Measurements from ENCODE around the gene SPATA33. TPM values are rescaled to one million over a fixed set of nuclear protein-coding genes. Genes with fewer than 3 reads are reported as not detected.

Gene SPATA33
- total RNA-seq, 1 experiment from 2014 or later = 12.0 TPM

DNA sequence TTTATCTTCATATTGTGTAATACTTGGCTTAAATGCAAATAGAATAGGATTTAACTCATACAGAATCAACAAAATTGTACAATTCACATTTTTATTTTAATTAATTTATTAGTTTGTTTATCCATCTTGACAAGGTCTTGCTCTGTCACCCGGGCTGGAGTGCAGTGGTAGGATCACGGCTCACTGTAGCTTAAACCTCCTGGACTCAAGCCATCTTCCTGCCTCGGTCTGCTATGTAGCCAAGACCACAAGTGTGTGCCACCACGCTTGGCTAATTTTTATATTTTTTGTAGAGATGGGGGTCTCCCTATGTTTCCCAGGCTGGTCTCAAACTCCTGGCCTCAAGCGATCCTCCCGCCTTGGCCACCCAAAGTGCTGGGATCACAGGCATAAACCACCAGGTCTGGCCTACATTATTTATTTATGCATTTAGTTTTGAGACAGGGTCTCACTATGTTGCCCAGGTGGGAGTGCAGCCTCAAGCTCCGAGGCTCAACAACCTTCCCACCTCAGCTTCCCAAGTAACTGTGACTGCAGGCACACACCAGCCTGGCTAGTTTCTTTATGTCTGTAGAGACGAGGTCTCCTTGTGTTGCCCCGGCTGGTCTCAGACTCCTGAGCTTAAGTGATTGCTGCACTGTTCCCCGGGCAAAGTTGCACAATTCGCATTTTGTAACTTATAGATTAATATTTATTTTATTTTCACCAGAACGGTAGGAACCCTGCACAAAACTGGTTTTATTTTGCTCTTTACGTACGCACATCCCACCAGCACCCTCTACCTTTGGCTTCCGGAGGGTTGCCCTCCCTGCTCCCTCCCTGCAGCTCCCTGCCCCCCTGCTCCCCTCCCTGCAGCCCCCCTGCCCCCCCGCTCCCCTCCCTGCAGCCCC lies 39.3 kb upstream of the SPATA33 start:
- no peaks in the 10 kb centered on the region for H3K9me3 Mint-ChIP-seq
- no peaks in the 10 kb centered on the region for H3K36me3 Mint-ChIP-seq
- no peak for ATAC-seq
- H3K27me3 Mint-ChIP-seq (ENCODE audit: low read depth) = peaks cover 5% of the 10 kb centered on the region; the same call in 1 of the 2 replicates
- no peak overlapping the region for H3K27ac Mint-ChIP-seq
- ChIA-PET CTCF (interaction anchor here (0.6 to 6.2 kb wide), 3 partner anchors 12 to 411 kb away, joined by 3 to 79 read pairs (median 3); no protein-coding TSS in a partner anchor), POLR2A (no interaction called here)
- H3K4me3 Mint-ChIP-seq = no peak overlapping the region
- TF ChIP-seq, protein P1, sequence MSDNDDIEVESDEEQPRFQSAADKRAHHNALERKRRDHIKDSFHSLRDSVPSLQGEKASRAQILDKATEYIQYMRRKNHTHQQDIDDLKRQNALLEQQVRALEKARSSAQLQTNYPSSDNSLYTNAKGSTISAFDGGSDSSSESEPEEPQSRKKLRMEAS (CRISPR knock-in tag; IDR thresholded peaks at IDR 0.05) = no peak
- peak; percentile 98 for TF ChIP-seq ZNF121 (CRISPR knock-in tag; IDR thresholded peaks at IDR 0.05)
- H3K4me1 Mint-ChIP-seq = peaks cover 12% of the 10 kb centered on the region
- DNase-seq (ENCODE audit: low spot score) = no peak

DNA sequence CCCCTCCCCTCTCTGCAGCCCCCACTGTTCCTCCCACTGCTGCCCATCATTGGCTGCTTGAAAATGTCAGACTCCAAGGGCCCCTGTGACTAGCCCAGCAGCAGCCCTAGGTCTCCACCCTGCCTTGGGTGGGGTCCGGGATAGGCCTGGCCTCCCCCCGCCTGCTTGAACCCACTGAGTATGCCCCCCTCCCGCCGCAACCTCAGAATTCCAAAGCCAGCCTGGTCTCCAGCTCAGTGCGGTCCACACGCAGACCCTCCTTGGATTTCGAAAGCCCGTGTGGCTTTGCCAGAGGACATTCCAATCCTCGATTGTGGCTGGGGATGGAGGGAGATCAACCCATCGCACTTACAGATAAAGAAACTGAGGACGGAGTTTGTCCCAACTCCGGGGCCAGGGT lies 37.8 kb upstream of the SPATA33 start:
- no peaks in the 10 kb centered on the region for H3K36me3 Mint-ChIP-seq
- DNase-seq (ENCODE audit: low spot score) (no peak), ATAC-seq (no peak)
- H3K4me3 Mint-ChIP-seq = no peak overlapping the region
- TF ChIP-seq, protein P2, sequence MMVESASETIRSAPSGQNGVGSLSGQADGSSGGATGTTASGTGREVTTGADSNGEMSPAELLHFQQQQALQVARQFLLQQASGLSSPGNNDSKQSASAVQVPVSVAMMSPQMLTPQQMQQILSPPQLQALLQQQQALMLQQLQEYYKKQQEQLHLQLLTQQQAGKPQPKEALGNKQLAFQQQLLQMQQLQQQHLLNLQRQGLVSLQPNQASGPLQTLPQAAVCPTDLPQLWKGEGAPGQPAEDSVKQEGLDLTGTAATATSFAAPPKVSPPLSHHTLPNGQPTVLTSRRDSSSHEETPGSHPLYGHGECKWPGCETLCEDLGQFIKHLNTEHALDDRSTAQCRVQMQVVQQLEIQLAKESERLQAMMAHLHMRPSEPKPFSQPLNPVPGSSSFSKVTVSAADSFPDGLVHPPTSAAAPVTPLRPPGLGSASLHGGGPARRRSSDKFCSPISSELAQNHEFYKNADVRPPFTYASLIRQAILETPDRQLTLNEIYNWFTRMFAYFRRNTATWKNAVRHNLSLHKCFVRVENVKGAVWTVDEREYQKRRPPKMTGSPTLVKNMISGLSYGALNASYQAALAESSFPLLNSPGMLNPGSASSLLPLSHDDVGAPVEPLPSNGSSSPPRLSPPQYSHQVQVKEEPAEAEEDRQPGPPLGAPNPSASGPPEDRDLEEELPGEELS (CRISPR knock-in tag; IDR thresholded peaks at IDR 0.05) = no peak
- ChIA-PET POLR2A (no interaction called here), CTCF (interaction anchor here (1.5 to 2.1 kb wide), 3 partner anchors 20 to 80 kb away, joined by 5 to 11 read pairs (median 6); no protein-coding TSS in a partner anchor)
- H3K9me3 Mint-ChIP-seq = no peaks in the 10 kb centered on the region
- H3K4me1 Mint-ChIP-seq = peaks cover 19% of the 10 kb centered on the region
- H3K27me3 Mint-ChIP-seq (ENCODE audit: low read depth) = peaks cover 9% of the 10 kb centered on the region; the same call in 1 of the 2 replicates
- no peak overlapping the region for H3K27ac Mint-ChIP-seq

DNA sequence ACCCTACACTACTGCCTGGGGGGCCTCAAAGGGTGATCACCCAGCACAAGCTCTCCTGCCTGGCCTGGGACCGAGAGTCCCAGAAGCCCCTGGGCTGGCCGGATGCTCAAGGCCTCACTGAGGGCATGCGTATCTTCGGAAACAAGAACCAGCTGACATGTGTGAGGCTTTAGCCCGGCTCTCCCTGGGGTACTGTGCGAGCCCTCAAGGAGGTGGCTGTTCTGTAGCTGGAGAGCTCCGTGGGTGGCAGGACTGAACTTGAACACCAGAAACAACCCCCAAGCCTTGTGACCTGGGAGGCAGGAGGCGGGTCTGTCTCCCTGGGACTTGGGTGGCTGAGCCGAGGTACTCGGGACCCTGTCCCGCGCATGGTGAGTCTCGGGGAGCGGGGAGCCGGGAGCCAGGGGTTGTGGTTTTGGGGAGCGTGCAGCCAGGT lies 37.2 kb upstream of the SPATA33 start:
- H3K27me3 Mint-ChIP-seq (ENCODE audit: low read depth) = peaks cover 9% of the 10 kb centered on the region; the same call in 1 of the 2 replicates
- POLR2A ChIA-PET = no interaction called here
- H3K9me3 Mint-ChIP-seq = no peaks in the 10 kb centered on the region
- H3K36me3 Mint-ChIP-seq = no peaks in the 10 kb centered on the region
- ATAC-seq (no peak), DNase-seq (ENCODE audit: low spot score) (no peak)
- H3K4me3 Mint-ChIP-seq = no peak overlapping the region
- H3K4me1 Mint-ChIP-seq = peaks cover 24% of the 10 kb centered on the region
- TF ChIP-seq GABPB1 (CRISPR knock-in tag; IDR thresholded peaks at IDR 0.05) (0 out of 2 replicates have a peak, but pooled peaks have one; percentile 23), GTF2I (CRISPR knock-in tag; conservative IDR thresholded peaks at IDR 0.05) (no peak)
- CTCF ChIA-PET = interaction anchor here (1.2 to 2.1 kb wide), 4 partner anchors 18 to 80 kb away, joined by 3 to 11 read pairs (median 6); no protein-coding TSS in a partner anchor
- H3K27ac Mint-ChIP-seq = peak overlapping the region; percentile 49; the same call in 1 of the 2 replicates

DNA sequence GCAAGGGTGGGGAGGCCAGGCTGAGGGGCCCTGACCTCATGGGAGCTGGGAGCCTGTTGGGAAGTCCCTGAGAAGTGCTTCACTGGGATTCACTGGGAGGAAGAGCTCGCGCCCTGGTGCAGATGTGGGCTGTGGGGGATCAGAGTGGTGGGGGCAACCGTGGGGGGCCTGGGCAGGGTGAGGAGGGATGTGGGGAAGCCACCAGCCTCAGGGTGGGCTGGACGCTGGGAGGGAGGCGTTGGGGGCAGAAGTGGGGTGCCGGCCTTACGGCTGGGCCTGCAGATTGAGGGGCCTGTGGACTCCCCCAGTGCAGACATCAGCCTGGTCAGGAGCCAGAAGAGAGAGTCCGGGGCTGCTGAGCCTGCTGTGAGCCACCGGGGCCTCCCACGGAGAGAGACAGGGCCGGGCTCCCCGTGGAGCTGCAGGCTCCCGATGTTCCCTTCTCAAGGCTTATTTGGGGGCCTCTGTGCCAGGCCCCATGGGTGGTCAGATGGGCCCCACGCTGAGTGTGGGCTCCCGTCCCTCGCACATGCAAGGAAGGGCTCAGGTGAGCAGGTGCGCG lies 36.4 kb upstream of the SPATA33 start:
- no peak for TF ChIP-seq KAT7 (CRISPR knock-in tag; IDR thresholded peaks at IDR 0.05; ENCODE audit: borderline replicate concordance)
- no peak for TF ChIP-seq CREB1 (CRISPR knock-in tag; IDR thresholded peaks at IDR 0.05)
- TF ChIP-seq, protein P3, sequence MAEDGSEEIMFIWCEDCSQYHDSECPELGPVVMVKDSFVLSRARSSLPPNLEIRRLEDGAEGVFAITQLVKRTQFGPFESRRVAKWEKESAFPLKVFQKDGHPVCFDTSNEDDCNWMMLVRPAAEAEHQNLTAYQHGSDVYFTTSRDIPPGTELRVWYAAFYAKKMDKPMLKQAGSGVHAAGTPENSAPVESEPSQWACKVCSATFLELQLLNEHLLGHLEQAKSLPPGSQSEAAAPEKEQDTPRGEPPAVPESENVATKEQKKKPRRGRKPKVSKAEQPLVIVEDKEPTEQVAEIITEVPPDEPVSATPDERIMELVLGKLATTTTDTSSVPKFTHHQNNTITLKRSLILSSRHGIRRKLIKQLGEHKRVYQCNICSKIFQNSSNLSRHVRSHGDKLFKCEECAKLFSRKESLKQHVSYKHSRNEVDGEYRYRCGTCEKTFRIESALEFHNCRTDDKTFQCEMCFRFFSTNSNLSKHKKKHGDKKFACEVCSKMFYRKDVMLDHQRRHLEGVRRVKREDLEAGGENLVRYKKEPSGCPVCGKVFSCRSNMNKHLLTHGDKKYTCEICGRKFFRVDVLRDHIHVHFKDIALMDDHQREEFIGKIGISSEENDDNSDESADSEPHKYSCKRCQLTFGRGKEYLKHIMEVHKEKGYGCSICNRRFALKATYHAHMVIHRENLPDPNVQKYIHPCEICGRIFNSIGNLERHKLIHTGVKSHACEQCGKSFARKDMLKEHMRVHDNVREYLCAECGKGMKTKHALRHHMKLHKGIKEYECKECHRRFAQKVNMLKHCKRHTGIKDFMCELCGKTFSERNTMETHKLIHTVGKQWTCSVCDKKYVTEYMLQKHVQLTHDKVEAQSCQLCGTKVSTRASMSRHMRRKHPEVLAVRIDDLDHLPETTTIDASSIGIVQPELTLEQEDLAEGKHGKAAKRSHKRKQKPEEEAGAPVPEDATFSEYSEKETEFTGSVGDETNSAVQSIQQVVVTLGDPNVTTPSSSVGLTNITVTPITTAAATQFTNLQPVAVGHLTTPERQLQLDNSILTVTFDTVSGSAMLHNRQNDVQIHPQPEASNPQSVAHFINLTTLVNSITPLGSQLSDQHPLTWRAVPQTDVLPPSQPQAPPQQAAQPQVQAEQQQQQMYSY (CRISPR knock-in tag; IDR thresholded peaks at IDR 0.05) = no peak
- no peak for TF ChIP-seq ATF1 (CRISPR knock-in tag; IDR thresholded peaks at IDR 0.05)
- TF ChIP-seq HMGA2 (CRISPR knock-in tag; IDR thresholded peaks at IDR 0.05) = no peak
- TF ChIP-seq GRHL2 (CRISPR knock-in tag; IDR thresholded peaks at IDR 0.05; ENCODE audit: insufficient replicate concordance, severe bottlenecking) = no peak
- TF ChIP-seq OVOL2 (CRISPR knock-in tag; IDR thresholded peaks at IDR 0.05; ENCODE audit: borderline replicate concordance) = no peak
- H3K27ac Mint-ChIP-seq = peak overlapping the region; percentile 49
- H3K4me1 Mint-ChIP-seq = peaks cover 24% of the 10 kb centered on the region
- H3K4me3 Mint-ChIP-seq = no peak overlapping the region
- DNase-seq (ENCODE audit: low spot score) = no peak
- ChIA-PET POLR2A (no interaction called here), CTCF (interaction anchor here (0.9 to 2.1 kb wide), 4 partner anchors 19 to 79 kb away, joined by 3 to 11 read pairs (median 4); no protein-coding TSS in a partner anchor)
- no peaks in the 10 kb centered on the region for H3K36me3 Mint-ChIP-seq
- peaks cover 9% of the 10 kb centered on the region; the same call in 1 of the 2 replicates for H3K27me3 Mint-ChIP-seq (ENCODE audit: low read depth)
- no peaks in the 10 kb centered on the region for H3K9me3 Mint-ChIP-seq
- no peak for ATAC-seq

Measured in WTC11 (cell line).